Measurements from ENCODE around the gene EGFL7. TPM values are rescaled to one million over a fixed set of nuclear protein-coding genes. Genes with fewer than 3 reads are reported as not detected.

EGFL7 gene
- total RNA-seq, 4 donors from 2014 or later, result 38.8 to 81.0 (median 56.4) TPM

DNA sequence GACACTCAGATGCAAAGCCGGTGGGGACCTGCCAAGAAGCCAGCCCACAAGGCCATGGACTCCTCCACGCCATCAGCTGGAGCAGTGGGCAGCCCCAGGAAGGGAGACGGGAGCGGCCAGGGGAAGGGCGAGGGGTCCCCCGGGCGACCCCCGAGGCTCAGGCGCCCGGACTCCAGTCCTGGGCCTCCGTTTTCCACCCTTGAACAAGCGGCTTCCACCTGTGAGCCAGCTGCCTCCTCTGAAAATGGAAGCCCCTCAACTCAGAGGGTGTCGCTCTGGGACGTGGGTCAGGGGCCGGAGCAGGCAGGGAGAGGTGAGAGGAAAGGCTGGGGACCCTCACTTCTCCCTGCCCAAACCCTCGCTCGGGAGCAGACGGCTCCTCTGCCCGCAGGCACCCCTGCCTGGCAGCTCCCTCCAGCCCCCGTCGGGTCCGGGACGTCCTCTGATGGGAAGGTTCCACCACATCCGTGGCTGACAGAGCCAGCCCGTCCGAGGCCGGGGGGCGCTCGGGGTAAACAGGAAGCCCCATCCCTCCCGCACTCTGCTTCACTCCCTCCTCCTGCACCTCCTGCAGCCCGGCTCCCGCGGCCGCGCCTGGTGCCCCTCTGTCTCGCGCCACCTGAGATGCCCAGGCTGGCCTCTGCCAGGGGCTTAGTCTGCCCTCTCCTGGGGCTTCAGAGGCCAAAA lies 3.7 kb upstream of the EGFL7 start:
- peak overlapping the region in 3 of 4 donors; percentile 65 to 72 (median 70) for H3K27ac ChIP-seq
- H3K4me3 ChIP-seq, result peak overlapping the region in 1 of 2 donors; percentile 57
- H3K9me3 ChIP-seq, result no peaks in the 10 kb centered on the region
- peaks cover 0 to 25% (median 0%) of the 10 kb centered on the region in 3 donors for H3K4me1 ChIP-seq
- WGBS, 2 donors (ENCODE audit: low coverage in 1 of 2), result 7 to 40% methylated on average over 3 to 4 of the region's 37 CpGs
- TF ChIP-seq, protein P1, sequence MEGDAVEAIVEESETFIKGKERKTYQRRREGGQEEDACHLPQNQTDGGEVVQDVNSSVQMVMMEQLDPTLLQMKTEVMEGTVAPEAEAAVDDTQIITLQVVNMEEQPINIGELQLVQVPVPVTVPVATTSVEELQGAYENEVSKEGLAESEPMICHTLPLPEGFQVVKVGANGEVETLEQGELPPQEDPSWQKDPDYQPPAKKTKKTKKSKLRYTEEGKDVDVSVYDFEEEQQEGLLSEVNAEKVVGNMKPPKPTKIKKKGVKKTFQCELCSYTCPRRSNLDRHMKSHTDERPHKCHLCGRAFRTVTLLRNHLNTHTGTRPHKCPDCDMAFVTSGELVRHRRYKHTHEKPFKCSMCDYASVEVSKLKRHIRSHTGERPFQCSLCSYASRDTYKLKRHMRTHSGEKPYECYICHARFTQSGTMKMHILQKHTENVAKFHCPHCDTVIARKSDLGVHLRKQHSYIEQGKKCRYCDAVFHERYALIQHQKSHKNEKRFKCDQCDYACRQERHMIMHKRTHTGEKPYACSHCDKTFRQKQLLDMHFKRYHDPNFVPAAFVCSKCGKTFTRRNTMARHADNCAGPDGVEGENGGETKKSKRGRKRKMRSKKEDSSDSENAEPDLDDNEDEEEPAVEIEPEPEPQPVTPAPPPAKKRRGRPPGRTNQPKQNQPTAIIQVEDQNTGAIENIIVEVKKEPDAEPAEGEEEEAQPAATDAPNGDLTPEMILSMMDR (IDR thresholded peaks at IDR 0.05), result no peak
- no peak for TF ChIP-seq EP300 (IDR thresholded peaks at IDR 0.05)
- TF ChIP-seq POLR2AphosphoS5 (IDR thresholded peaks at IDR 0.05), result no peak
- ATAC-seq, result no peak
- H3K36me3 ChIP-seq, result no peaks in the 10 kb centered on the region
- H3K27me3 ChIP-seq, result peaks cover 92% of the 10 kb centered on the region

DNA sequence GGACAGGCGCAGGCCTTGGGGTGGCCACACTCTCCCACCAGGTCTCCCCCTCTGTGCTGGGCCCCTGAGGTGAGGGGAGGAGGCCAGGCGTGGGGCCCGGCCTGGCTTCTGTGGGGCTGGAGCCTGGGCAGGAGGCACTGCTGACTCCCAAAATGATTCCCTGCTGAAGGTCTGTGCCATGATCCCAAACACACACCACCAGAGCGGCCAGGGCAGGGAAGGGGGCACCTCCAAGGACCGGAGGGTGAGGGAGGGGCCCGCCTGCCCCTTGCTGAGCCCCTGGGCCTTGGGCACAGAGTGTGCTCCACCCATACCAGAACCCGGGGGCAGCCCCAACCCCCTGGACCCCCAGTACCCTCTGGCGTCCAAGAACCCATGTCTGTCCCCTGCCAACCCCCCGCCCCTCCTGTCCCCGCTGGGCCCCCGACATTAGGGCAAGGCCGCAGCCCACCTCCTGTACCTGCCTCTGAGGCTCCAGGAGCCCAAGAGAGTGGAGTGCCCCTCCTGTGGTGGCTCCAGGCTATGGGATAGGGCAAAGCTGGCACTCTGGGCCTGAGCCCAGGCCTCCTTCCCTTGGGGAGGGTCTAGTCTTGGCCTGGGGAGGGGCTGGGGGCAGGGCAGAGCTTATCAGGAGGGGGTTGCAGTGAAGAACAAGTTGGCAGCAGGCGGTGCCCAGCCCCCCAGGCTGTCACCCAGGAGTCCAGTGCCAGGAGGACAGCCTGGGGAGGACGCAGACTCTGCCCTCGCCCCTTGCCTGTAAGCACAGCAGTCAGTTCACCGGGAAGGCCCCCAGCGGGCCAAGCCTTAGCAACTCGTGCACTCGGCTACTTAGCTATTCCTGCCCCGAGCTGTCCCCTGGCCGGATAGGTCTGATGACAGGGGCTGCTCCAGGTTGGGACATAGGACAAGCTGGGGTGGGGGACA lies 2.6 kb upstream of the EGFL7 start:
- WGBS, 2 donors (ENCODE audit: low coverage in 1 of 2), result 80% methylated on average over 7 of the region's 21 CpGs; no CpG with 5 or more reads in 1 of the 2 donors
- TF ChIP-seq POLR2AphosphoS5 (IDR thresholded peaks at IDR 0.05) (no peak), EP300 (IDR thresholded peaks at IDR 0.05) (no peak), POLR2A (IDR thresholded peaks at IDR 0.05) (no peak)
- TF ChIP-seq, protein P1 (IDR thresholded peaks at IDR 0.05), result no peak
- peaks cover 99% of the 10 kb centered on the region for H3K27me3 ChIP-seq
- H3K9me3 ChIP-seq, result no peaks in the 10 kb centered on the region
- H3K36me3 ChIP-seq, result no peaks in the 10 kb centered on the region
- peak overlapping the region in 1 of 2 donors; percentile 57 for H3K4me3 ChIP-seq
- H3K4me1 ChIP-seq, result peaks cover 0 to 25% (median 2%) of the 10 kb centered on the region in 3 donors
- H3K27ac ChIP-seq, result peak overlapping the region in 3 of 4 donors; percentile 65 to 72 (median 70)
- ATAC-seq, result no peak

DNA sequence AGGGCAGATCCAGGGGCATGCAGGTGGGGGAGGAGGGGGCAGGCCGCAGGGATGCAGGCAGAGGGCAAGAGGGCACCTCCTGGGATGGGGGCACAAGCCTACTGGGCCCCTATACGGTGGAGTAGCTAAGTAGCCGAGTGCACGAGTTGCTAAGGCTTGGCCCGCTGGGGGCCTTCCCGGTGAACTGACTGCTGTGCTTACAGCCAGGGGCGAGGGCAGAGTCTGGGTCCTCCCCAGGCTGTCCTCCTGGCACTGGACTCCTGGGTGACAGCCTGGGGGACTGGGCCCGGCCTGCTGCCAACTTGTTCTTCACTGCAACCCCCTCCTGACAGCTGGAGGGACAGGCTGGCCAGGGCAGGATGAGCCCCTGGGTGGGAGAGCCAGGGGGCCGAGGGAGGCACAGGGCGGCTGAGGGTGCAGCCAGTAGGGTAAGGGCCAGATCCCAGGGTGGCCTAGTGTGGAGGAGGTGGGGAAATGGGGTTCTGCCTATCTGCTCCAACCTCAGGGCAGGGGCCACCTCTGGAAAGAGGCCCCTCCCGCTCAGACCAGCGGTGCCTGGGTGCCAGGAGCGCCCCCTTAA lies 1.7 kb upstream of the EGFL7 start:
- peaks cover 0 to 24% (median 5%) of the 10 kb centered on the region in 3 donors for H3K4me1 ChIP-seq
- H3K9me3 ChIP-seq, result no peaks in the 10 kb centered on the region
- no CpG with 5 or more reads among the region's 13 CpGs for WGBS, 2 donors (ENCODE audit: low coverage in 1 of 2)
- no peak for ATAC-seq
- H3K27ac ChIP-seq, result peak overlapping the region in 3 of 4 donors; percentile 65 to 72 (median 70)
- H3K27me3 ChIP-seq, result peaks cover 97% of the 10 kb centered on the region
- peak overlapping the region in 1 of 2 donors; percentile 57 for H3K4me3 ChIP-seq
- H3K36me3 ChIP-seq, result no peaks in the 10 kb centered on the region
- TF ChIP-seq EP300 (IDR thresholded peaks at IDR 0.05) (no peak), POLR2A (IDR thresholded peaks at IDR 0.05) (no peak), POLR2AphosphoS5 (IDR thresholded peaks at IDR 0.05) (no peak)
- TF ChIP-seq, protein P1 (IDR thresholded peaks at IDR 0.05), result no peak

DNA sequence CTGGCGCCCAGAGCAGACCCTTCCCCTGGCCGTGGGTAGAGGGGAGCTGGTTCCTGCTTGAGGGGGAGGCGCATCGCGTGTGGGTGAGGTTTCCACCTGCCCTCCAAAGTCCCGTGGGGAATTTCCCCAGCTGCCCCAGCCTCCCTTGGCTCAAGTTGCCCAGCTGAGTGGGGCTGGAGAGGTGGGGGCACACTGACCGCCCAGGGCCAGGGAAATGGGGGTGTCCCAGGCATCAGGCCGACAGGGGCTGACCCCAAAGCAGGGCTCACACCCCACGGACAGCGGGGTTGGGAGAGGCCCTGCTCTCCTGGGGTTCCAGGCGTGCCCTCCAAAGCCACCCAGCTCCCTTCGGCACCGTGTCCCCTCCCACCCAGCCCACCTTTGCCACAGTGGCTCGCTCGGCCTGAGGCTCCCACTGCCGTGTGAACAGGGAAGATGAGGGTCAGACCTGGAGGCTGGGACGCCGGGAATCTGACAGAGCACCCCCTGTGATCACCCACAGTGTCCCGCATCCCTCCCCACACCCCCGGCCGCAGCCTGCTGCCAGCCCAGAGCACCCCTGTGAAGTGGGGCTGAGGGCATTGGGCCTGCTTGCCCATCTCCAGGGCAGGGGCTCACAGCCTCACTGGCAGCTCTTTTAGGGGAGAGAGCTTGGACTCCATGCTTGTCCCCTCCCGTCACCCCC lies 933 bp upstream of the EGFL7 start:
- peaks cover 97% of the 10 kb centered on the region for H3K27me3 ChIP-seq
- 100% methylated on average over 1 of the region's 22 CpGs; no CpG with 5 or more reads in 1 of the 2 donors for WGBS, 2 donors (ENCODE audit: low coverage in 1 of 2)
- peak overlapping the region in 3 of 4 donors; percentile 65 to 72 (median 70) for H3K27ac ChIP-seq
- no peak for ATAC-seq
- H3K9me3 ChIP-seq, result no peaks in the 10 kb centered on the region
- H3K4me3 ChIP-seq, result peak overlapping the region in 1 of 2 donors; percentile 57
- peaks cover 0 to 26% (median 5%) of the 10 kb centered on the region in 3 donors for H3K4me1 ChIP-seq
- H3K36me3 ChIP-seq, result no peaks in the 10 kb centered on the region
- TF ChIP-seq, protein P1 (IDR thresholded peaks at IDR 0.05), result no peak
- TF ChIP-seq EP300 (IDR thresholded peaks at IDR 0.05), result no peak

Data from gastroesophageal sphincter (tissue), 4 donors.